HTR-8/SVneo (cell line): ENCODE results near the gene COX11.

ENCODE experiments used
- DNase-seq: peaks from one replicate; pipeline ENCODE4 v3.0.0; 2011; ENCODE audit warnings: low spot score, mixed read lengths; ENCODE audit not compliant: insufficient read length
- FAIRE-seq: peaks from 2 replicates; lab custom pipeline; 2011; peaks lifted over from hg19 to GRCh38; lab: Jason Lieb, UNC

Gene COX11, protein sequence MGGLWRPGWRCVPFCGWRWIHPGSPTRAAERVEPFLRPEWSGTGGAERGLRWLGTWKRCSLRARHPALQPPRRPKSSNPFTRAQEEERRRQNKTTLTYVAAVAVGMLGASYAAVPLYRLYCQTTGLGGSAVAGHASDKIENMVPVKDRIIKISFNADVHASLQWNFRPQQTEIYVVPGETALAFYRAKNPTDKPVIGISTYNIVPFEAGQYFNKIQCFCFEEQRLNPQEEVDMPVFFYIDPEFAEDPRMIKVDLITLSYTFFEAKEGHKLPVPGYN

DNA sequence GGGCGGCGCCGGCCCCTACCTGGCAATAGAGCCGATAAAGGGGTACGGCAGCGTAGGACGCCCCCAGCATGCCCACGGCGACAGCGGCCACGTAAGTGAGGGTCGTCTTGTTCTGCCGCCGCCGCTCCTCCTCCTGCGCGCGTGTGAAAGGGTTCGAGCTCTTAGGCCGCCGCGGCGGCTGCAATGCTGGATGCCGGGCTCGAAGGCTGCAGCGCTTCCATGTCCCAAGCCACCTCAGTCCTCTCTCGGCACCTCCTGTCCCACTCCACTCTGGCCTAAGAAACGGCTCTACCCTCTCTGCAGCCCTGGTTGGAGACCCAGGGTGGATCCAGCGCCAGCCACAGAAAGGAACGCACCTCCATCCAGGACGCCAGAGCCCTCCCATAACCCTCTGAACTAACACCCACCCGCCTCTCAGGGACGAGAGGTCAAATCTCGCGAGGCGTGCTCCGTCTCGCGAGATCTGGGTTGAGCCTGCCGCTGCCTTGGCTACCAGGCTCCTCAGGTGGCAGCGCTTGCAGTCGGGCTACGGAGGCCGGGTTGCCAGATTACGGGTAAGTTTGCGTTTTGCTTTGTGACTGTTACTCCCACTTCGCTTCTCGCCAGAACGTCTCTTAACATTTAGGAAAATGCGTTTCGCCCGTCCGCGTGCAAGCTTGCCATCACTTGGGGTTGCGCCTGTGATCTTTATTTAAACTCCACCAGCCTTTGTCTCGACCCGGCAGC, at the start of gene COX11, which contains the start of gene STXBP4:
Gene COX11 (minus strand): TSS at position 393 of the 726 bp plus-strand sequence. CDS start 8 bp downstream, at position 385.
Gene STXBP4 (plus strand): TSS at position 504 of the 726 bp plus-strand sequence. CDS start 17,455 bp downstream, outside the sequence.
- FAIRE-seq (peak; percentile 89), DNase-seq (peak; percentile 99)

DNA sequence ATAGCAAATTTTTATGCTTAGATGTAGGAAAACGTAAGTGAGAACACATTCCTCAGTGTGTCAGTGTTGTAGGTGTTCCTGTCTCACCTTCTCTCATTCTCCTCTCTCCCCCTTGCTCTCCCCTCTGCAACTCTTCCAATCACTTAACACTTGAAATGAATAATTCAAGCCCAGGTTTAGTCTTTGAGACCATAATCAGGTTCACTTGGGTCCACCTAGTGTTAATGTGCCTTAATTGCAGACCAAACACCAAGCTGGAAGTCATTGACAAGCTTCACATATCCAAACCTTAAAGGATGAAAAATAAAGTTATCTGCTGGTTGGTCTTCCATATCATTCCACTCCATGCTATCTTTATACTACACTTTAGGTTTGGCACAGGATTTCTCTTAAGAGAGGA, 37.1 kb upstream of the COX11 start:
- FAIRE-seq, result peak; percentile 79
- peak; percentile 20 for DNase-seq

DNA sequence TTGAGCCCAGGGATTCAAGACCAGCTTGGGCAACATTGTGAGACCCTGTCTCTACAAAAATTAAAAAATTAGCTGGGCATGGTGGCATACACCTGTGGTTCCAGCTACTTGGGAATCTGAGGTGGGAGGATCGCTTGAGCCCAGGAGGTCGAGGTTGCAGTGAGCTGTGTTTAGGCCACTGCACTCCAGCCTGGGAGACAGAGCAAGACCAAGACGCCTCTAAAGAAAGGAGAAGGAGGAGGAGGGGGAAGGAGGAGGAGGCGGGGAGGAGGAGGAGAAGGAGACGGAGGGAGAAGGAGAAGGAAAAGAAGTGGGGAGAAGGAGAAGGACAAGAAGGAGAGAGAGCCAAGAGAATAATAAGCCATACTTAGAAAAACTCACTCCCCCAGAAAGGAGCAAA, 36.0 kb upstream of the COX11 start:
- no peak for FAIRE-seq
- no peak for DNase-seq

DNA sequence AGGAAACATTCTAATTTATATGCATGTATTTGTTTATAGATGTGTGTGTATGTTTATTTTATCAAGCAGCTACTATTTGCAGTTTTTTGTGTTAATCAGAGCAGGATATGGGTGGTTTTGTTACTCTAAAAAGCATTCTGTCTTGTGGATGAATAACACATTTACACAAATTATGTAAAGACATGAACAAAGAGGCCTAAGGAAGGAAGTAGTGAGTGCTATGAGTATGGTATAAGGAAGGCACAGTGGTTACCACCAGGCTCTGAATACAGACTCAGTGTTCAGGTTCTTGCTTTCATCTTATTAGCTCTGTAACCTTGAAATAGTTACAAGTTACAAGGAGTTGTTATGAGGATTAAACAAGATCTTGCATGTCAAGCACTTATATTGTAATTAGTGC, 34.0 kb upstream of the COX11 start:
- no peak for FAIRE-seq
- no peak for DNase-seq

DNA sequence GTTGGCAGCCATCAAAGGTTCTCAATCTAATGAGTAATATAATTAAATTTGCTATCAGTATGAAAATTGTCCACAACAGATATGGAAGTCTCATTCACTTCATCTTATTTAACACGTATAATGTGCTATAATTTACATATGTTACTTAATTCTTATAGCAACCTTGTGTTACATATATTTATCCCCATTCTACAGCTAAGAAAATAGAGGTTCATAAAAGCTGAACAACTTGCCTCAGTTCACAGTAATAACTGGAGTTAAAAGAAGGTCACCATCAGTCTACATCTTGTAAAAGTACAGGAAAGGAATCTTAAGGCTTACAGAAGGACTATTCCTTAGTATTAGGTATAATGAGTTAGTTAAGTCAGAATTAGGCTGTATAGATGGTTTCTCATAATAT, 28.0 kb upstream of the COX11 start:
- FAIRE-seq (no peak), DNase-seq (no peak)

DNA sequence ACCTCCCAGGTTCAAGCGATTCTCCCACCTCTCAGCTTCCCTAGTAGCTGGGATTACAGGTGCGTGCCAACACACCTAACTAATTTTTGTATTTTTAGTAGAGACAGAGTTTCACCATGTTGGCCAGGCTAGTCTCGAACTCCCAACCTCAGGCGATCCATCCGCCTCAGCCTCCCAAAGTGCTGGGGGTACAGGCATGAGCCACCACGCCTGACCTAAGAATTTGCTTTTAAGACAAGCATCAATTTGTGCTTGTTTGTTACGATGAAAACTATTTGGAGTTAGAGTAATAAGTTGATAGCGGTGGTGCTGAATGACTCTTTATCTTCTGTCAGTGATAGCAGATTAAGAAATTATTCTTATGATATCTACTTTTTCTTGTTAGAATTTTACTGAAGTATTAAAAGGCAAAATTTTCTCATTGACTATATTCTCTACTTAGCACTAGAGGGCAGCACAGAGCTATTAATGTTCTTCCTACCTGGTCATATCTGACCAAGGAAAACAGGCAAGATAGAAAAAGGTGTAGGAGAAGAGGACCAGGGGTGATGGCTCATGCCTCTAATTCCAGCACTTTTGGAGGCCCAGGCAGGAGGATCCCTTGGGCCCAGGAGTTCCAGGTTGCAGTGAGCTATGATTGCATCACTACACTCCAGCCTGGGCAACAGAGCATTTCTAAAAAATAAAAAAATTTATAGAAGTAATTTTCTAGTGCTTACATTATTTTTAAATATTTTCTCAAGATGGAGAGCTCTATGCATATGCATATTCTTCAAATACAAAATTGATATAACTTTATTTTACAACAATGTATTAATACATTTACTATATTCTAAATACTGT, 24.6 kb upstream of the COX11 start:
- peak; percentile 64 for FAIRE-seq
- peak; percentile 71 for DNase-seq

DNA sequence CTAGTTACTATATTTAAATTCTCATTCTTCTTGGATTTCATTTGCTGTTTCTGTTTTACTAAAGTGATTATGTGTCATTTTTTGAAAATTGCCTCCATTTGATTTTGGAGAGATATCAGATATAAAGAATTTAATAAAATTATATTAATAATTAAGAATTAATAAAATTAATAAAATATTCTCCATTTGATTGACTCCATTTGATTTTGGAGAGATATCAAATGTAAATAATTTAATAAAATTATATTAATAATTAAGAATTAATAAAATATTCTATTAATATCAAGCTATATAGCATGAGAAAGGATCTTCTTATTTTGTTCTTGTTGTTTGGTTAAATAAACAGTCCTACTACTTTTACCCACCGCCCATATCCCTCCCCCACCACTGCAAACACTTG, 23.1 kb upstream of the COX11 start:
- FAIRE-seq (no peak), DNase-seq (no peak)

DNA sequence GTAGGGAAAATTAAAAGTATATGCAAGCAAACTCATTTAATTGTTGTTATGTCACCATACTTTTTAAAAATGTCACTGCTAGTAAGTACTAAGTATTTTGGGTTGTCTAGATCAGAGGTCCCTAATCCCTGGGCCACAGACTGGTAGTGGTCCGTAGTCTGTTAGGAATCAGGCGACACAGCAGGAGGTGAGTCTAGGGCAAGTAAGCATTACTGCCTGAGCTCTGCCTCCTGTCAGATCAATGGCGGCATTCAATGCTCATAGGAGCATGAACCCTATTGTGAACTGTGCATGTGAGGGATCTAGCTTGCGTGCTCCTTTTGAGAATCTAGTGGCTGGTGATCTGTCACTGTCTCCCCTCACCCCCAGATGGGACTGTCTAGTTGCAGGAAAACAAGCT, 21.7 kb upstream of the COX11 start:
- peak; percentile 42 for FAIRE-seq

DNA sequence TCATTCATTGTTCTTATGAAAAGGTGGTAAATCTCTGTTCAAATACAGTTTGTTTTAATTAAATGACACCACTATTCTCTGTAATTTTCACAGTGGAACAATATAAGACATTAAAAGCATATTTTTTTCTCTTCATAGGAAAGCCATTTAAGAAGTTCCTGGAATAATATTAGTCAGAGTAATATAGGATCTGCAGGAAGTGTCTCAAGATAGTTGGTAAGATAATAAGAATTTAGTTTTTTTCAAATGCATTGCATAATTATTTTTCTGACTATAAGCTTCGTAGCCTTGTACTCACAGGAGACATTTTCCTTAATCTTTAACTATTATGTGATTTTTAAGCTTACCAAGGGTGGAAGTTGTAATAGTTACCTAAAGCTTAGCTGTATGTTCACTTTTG, 17.0 kb upstream of the COX11 start:
- FAIRE-seq (no peak), DNase-seq (no peak)

More for the DNA sequence above, 21.7 kb upstream of the COX11 start:
- no peak for DNase-seq

DNA sequence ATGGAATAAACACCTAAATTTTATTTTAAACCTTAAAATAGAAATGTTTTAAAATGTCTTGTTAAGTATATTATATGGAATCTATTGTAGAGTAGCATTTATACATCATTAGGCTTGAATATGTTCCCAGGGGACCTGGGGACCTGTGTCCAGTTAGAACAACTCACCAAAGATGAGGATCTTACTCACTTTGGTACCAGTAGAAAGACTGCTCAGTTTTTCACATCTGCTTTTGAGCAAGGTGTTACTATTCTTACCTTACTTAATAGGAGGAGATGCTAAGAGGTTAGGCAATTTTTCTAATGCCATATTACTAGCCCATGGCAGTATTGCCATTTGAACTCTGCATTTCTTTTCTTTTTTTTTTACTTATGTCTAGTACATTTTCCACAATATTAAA, 14.8 kb upstream of the COX11 start:
- FAIRE-seq (no peak), DNase-seq (no peak)

DNA sequence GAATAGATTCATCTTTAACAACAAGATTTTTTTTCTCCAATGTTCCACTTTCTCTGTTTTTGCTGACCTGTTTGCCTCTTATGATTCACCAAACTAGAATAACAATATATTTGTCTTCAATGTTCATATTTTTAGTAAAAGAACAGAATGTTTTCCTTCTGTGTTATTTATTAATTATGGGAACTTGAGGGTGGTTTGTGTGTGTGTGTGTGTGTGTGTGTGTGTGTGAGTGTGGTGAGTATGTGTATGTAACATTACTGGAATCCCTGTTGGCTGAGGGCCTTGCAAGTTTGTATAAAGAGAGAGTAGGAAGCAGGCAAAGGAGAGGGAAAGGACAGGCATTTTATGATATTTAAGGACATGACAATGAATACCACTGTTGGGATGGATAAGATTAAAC, 13.9 kb upstream of the COX11 start:
- DNase-seq (no peak), FAIRE-seq (no peak)

DNA sequence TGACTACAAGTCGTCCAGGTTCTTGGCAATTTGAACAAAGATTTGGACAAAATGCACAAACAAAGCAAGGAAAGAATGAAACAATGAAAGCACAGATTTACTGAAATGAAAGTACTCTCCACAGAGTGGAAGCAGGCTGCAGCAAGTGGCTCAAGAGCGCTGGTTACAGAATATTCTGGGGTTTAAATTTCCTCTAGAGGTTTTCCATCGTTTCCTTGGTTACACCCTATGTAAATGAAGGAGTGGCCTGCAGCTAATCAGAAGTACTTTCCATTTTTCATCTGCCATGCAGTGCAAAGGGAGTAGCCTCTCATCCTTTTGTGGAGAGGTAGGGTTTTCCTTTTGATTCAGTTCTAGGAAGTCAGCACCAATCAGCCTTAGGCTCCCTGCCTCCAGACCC, 11.9 kb upstream of the COX11 start:
- FAIRE-seq, result no peak

DNA sequence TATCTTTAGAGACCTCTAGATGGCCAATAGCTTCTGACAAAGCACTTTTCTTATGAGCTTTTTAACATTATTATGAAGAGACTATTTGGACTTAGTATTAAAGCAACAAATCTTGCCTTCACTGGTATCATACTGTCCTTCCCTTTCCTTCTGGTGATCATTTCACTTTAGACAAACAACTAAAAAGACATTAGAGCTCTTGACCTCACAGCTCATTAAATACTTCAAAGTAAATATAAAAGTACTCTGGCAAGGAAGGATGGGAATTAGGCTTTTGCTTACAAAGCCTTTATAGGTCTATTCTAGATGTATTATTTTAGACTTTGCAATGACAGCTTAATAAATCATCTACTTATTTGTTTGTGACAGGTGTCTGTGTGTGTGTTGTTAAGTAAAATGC, 11.2 kb upstream of the COX11 start:
- DNase-seq (no peak), FAIRE-seq (no peak)

More for the DNA sequence above, 11.9 kb upstream of the COX11 start:
- DNase-seq, result no peak

DNA sequence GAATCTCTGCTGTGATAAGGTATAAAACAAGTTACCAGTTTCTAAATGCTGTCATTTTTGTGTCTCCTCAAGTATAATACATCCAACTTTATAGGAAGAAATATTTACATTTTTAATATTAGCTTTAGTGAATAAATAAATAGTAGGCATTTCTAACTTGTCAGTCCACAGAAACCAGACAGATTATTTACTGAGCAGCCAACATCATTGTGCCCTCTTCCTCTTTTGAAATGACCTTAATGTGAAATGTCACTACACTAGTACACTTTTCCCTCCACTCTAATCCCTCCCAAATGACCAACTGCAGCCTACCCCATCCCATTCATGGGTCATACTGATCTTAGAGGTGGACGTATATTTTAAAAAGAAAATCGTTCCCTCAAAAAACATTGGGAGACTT, 9.3 kb upstream of the COX11 start:
- no peak for FAIRE-seq

DNA sequence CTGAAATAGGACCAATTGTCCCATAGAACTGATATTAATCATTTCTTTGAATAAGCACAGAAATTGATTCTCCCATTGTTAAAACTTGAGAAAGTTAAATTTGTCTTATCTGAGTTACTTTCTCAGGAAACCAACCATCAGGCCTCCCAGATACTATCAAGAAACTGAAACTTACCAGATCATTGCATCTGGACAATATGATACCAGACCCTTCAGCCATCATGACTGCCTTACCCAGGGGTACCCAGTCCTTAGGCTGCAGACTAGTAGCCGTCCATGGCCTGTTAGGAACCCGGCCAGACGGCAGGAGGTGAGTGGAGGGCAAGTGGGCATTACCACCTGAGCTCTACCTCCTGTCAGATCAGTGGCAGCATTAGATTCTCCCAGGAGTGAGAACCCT, 7.9 kb upstream of the COX11 start:
- DNase-seq, result no peak
- no peak for FAIRE-seq

More for the DNA sequence above, 9.3 kb upstream of the COX11 start:
- DNase-seq, result no peak

DNA sequence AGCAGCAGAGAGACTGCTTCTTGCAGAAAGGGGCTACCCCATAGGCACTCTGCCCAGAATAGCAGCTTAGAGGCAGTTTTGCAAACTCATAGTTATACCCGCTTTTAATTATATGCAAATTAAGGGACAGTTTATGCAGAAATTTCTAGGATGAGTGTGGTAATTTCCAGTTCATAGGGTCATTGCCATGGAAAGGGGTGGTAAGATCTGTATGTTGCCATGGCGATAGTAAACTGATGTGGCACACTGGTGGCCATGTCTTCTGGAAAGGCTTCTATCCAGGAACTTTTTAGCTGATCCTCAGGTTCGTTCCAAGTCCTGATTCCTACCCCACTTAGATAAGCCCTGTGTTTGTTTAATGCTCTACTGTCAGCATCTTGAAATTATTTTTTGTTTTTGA, 6.3 kb upstream of the COX11 start:
- no peak for FAIRE-seq

DNA sequence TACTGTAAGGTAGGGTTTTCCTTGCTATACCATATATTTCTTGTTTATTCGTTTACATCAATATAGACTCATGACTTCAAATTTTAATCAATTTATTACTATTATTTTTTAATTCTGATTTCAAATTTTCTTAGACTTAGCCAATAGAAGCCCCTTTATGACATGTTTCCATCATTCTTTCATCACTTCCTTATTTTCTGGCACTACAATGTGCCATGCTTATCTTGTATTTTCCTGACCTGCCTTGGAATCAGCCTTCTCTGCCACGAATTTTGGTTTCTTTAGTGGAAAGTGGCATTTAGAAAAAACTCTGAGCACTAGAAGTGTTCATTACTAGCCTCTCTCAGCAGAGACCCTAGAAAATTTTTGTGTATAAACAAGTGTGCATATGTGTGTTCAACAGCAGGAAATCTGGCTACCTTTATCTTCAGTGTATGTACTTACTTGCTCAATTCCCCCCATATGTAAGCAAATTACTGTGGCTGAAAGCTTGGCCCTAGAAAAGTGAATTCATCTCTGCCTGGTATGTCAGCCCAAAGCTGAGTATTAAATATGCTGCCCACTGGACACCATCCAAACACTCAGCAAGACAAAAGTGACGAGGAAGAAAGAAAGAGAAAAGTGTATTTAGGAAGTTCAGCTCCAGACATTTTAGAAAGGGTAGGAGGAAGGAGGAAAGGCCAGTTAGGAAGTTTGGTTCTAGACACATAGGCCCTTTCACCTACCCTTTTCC, 4.1 kb upstream of the COX11 start:
- FAIRE-seq, result no peak
- DNase-seq, result no peak

More for the DNA sequence above, 6.3 kb upstream of the COX11 start:
- no peak for DNase-seq

DNA sequence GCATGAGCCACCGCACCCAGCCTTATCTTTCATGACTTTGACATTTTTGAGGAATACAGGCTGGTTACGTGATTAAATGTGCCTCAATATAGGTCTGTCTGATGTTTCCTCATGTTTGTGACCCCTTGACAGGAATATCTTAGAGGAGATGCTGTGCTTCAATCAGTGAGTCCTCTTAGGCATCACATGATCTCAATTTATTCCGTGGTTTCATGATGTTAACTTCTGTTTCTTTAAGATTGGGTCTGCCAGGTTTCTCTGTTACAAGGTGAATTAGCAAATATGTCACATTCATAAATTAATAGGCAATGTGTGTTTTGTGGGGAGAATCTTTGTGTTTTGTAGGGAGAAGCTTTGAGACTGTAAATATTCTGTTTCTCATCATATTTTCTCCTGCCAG, 3.4 kb upstream of the COX11 start:
- FAIRE-seq, result no peak

DNA sequence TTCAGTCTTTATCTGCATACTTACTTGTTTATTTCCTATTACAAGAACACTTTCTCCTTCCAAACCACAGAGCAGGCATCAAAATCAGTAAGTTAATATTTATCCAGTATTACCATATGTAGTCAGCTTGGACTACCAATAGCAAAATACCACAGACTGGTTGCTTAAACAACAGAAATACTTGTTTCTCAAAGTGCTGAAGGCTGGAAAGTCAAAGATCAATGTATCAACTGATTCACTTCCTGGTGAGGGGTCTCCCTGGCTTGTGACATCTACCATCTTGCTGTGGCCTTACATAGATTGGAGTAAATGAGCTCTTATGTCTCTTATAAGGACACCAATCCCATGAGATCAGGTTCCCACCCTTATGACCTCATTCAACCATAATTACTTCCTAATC, 2.7 kb upstream of the COX11 start:
- peak; percentile 16 for FAIRE-seq
- no peak for DNase-seq

More for the DNA sequence above, 3.4 kb upstream of the COX11 start:
- DNase-seq, result no peak
